GM21423 (cell line): ENCODE measurements around the gene CDPF1.
"Not testable (repeated sequence)": the region's sequence is repeated elsewhere in the genome, so short reads cannot be mapped to it uniquely, and the experiment has no call there.

Experiments used
- ATAC-seq: cut with Tn5 transposase; IDR thresholded peaks from one replicate; pipeline ENCODE4 v1.9.1; 2021; ENCODE audit warnings: mild to moderate bottlenecking, moderate library complexity; ENCODE audit not compliant: unreplicated experiment

CDPF1 gene

GRCh38 chr22:46281866-46282678 is 32.0 kb upstream of the CDPF1 start:
- no peak for ATAC-seq

DNA sequence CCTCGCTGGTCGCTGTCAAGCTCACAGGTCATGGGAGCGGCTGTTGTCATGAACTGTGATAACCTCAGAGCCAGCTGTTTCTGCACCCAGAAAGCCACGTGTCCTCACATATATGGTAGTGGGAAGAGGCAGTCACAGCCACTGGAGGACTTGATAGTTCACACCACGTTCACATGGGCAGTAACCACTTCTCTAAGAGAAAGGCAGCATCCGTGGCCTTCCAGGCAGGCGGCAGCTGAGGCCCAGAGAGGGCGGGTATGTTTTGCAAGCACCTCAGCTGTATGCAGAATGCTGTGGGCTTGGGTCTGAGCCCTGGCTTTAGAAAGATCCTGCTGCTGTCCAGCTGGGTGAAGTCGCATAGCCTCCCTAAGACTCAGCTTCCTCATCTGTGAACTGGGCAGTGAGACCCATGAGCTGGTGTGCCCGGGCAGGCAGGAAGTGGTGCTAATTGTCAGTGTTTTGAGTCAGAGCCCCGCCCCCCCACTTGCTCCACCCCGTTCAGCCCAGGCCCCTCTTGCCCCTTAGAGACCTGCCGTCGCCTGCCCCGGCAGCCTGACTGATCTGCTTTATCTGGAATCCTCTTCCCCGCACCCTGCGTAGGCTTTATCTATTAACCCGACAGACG is 31.0 kb upstream of the CDPF1 start:
- no peak for ATAC-seq

- no peak for ATAC-seq
Measured at GRCh38 chr22:46280063-46280817, 30.1 kb upstream of the CDPF1 start.

GRCh38 chr22:46278656-46279645 is 28.9 kb upstream of the CDPF1 start:
- no peak for ATAC-seq

DNA sequence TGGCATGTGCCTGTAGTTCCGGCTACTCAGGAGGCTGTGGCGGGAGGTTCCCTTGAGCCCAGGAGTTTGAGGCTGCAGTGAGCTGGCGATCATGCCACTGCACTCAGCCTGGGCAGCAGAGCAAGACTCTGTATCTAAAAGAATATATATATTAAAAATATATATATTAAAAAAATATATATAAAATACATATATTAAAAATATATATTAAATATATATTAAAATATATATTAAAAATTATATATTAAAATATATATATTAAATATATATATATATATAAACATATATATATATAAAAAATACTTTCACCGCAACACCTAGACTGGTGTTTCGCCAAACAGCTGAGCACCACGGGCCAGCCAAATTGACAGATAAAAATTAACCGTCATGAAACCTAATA is 26.5 kb upstream of the CDPF1 start:
- ATAC-seq = no peak

DNA sequence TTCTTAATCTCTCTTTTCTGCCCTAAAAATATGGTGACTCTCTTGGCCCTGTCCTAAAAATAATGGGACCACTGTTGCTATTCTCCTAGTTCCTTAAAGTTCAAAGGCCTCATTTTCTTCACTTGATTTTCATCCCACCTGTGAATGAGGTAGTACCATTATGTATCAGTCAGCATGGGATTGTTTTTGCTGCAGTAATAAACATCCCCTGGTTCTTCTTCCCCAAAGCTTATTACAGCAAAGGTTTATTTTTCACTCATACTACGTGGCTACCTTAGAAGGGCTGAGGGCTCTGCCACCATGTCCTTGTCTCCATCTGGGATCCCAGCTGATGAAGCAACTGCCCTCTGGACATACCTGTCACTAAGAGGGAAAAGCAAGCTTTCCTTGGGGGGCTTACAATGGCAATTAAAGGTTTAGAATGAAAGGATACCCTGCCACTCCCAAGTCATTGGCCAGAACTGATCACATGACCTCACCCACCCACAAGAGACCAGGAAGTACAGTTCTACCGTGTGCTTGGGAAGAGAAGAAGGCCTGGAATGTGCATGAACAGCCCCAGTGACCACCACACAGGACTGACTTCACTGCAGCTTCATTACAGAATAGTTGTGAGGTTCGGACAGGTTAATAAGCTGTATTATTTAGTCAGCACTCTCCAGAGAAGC is 25.5 kb upstream of the CDPF1 start:
- ATAC-seq = no peak

DNA sequence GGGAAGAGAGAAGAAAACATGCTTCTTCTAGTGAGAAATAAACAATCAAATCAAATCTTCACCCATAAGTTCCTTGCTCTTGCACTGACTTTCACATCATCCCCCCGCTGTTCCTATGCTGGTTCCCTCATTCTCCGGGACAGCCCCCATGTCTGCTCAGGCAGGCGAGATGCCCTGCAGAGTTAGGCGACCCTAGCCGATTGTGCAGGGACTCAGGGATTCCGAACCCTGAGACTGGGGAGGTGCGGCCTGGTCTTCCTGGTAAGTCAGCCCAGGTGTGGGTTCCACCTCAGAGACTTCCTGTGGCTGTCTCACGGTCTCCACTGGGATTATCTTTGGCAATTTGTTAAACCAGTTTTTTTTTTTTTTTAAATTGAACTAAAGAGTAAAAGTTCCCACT is 24.3 kb upstream of the CDPF1 start:
- ATAC-seq = no peak

GRCh38 chr22:46273432-46274148 is 23.5 kb upstream of the CDPF1 start:
- ATAC-seq = no peak

DNA sequence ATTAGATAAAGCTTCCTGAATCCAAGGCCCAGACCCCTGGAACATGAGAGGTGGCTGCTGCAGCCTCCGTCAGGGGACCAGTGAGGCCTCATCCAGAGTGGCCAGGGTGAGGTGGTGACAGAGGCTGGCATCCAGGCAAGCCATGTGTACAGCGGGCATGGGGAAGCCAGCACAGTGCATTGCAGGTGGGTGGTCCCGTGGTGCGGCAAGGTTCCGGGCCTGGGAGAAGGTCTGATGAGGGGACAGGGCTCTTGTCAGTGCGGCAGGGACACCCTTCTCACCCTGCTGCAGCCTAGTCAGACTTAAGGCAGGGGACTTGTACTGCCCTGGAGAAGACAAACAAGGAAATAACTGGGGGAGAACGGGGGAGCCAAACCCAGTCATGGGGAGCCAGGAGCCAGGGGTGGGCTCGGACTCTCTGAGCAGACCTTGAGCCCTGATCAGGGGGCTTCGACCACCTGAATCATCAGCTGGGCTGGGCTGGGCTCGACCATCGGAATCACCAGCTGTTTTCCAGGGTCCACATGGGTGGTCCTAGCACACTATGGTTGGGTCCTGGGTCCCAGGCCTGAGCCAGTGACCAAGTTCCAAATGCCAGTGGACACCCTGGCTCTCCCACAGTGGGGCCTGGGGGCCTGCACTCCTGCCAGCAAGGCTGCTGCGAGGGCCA is 22.8 kb upstream of the CDPF1 start:
- no peak for ATAC-seq

- no peak for ATAC-seq
Measured at GRCh38 chr22:46272196-46272595, 22.1 kb upstream of the CDPF1 start.

DNA sequence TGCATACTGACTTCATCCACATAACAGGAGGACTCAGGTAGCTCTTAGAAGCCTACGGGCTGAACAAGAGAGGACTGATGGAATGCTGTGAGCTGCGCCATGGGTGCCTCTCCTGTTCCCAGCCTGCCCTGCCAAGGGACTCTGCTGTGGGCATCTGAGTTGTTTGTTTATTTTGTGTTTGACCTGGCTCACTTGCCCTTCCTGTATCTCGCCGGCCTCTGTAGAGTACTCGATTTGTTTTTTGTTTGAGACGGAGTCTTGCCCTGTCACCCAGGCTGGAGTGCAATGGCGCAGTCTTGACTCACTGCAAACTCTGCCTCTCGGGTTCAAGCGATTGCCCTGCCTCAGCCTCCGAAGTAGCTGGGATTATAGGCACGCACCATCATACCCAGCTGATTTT is 19.5 kb upstream of the CDPF1 start:
- ATAC-seq = no peak

GRCh38 chr22:46267431-46268279 is 17.6 kb upstream of the CDPF1 start, which contains the start of gene TTC38:
Gene TTC38, plus strand, starts transcription at chr22:46268008. Its CDS starts 32 bp downstream, at chr22:46268040.
- no peak for ATAC-seq

GRCh38 chr22:46265627-46266026 is 15.5 kb upstream of the CDPF1 start:
- ATAC-seq = not testable (repeated sequence)

DNA sequence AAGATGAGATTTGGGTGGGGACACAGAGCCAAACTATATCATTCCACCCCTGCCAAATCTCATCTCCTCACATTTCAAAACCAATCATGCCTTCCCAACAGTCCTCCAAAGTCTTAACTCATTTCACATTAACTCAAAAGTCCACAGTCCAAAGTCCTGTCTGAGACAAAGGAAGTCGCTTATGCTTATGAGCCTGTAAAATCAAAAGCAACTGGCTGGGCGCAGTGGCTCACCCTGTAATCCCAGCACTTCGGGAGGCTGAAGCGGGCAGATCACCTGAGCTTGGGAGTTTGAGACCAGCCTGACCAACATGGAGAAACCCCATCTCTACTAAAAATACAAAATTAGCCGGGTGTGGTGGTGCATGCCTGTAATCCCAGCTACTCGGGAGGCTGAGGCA is 14.4 kb upstream of the CDPF1 start:
- ATAC-seq = not testable (repeated sequence)

GRCh38 chr22:46263216-46263590 is 13.1 kb upstream of the CDPF1 start, which contains the start of gene PKDREJ:
Gene PKDREJ, minus strand, starts transcription at chr22:46263343. Its CDS starts 21 bp downstream, at chr22:46263322.
- ATAC-seq = no peak

- ATAC-seq = no peak
Measured at GRCh38 chr22:46262449-46263215, 12.5 kb upstream of the CDPF1 start.

GRCh38 chr22:46260038-46260437 is 9.9 kb upstream of the CDPF1 start:
- ATAC-seq = no peak
